ENCODE measurements around the gene SETD2. TPM values are rescaled to one million over a fixed set of nuclear protein-coding genes. Genes with fewer than 3 reads are reported as not detected.

SETD2 gene
- total RNA-seq, 2 experiments from 2014 or later = 87.3 to 87.4 TPM

- intact Hi-C loops (cut with DNase I, micrococcal nuclease) = loop anchor here in 1 of 2 experiments (5.0 kb wide), 1 partner anchor 64 kb away; no protein-coding TSS in a partner anchor
- no peak for TF ChIP-seq CTCF (IDR thresholded peaks at IDR 0.05)
- Histone ChIP-seq H3K27me3 (ENCODE audit: control insufficient read depth in 1 of 2, insufficient read depth in 2 of 2, low read length in 2 of 2) (no peaks in the 10 kb centered on the region), H3K36me3 (ENCODE audit: insufficient read depth, low read length) (peaks cover 8% of the 10 kb centered on the region), H3K4me3 (ENCODE audit: low read length) (no peak overlapping the region), H3K9me3 (ENCODE audit: control insufficient read depth in 1 of 2, insufficient read depth in 1 of 2, low read length in 2 of 2) (no peaks in the 10 kb centered on the region), H3K27ac (ENCODE audit: low read depth in 1 of 2, low read length in 2 of 2) (no peak overlapping the region), H3K4me1 (ENCODE audit: insufficient read depth, low read length) (no peaks in the 10 kb centered on the region)
- ATAC-seq (ENCODE audit: poor library complexity) (no peak), DNase-seq (no peak)
- no peak overlapping the region for H3K4me3 Mint-ChIP-seq
- CTCF ChIA-PET = no interaction called here
- H3K27me3 Mint-ChIP-seq = no peaks in the 10 kb centered on the region
- POLR2A ChIA-PET = no interaction called here
- peaks cover 8% of the 10 kb centered on the region for H3K36me3 Mint-ChIP-seq (ENCODE audit: low read depth)
- H3K27ac Mint-ChIP-seq = no peak overlapping the region
- H3K9me3 Mint-ChIP-seq = no peaks in the 10 kb centered on the region
- H3K4me1 Mint-ChIP-seq (ENCODE audit: low read depth) = no peaks in the 10 kb centered on the region
Observed at GRCh38 chr3:47176582-47176981, 12.7 kb upstream of the SETD2 start.

GRCh38 chr3:47163169-47164006 is 525 bp downstream of the SETD2 start:
- Histone ChIP-seq H3K27me3 (ENCODE audit: control insufficient read depth in 1 of 2, insufficient read depth in 2 of 2, low read length in 2 of 2) (no peaks in the 10 kb centered on the region), H3K9me3 (ENCODE audit: control insufficient read depth in 1 of 2, insufficient read depth in 1 of 2, low read length in 2 of 2) (no peaks in the 10 kb centered on the region), H3K4me1 (ENCODE audit: insufficient read depth, low read length) (peaks cover 48% of the 10 kb centered on the region), H3K4me3 (ENCODE audit: low read length) (peak overlapping the region; percentile 93), H3K36me3 (ENCODE audit: insufficient read depth, low read length) (no peaks in the 10 kb centered on the region), H3K27ac (ENCODE audit: low read depth in 1 of 2, low read length in 2 of 2) (peak overlapping the region; percentile 52 to 89)
- Mint-ChIP-seq H3K27me3 (no peaks in the 10 kb centered on the region), H3K4me3 (peak overlapping the region; percentile 99), H3K4me1 (ENCODE audit: low read depth) (peaks cover 62% of the 10 kb centered on the region), H3K9me3 (no peaks in the 10 kb centered on the region), H3K27ac (peak overlapping the region; percentile 96), H3K36me3 (ENCODE audit: low read depth) (peaks cover 29% of the 10 kb centered on the region)
- no peak for TF ChIP-seq CTCF (IDR thresholded peaks at IDR 0.05)
- peak; percentile 19 to 79 (median 44) for DNase-seq
- POLR2A ChIA-PET = interaction anchor here (0.7 to 3.2 kb wide), 22 partner anchors 11 to 618 kb away, joined by 3 to 23 read pairs (median 4); partner anchors contain the start of genes ALS2CL, KIF9, KLHL18 and NBEAL2
- CTCF ChIA-PET = interaction anchor here (0.7 to 2.8 kb wide), 14 partner anchors 11 to 312 kb away, joined by 3 to 12 read pairs (median 6); partner anchors contain the start of genes KIF9, KLHL18, PTPN23 and SCAP
- intact Hi-C loops (cut with DNase I, micrococcal nuclease) = loop anchor here (1.0 to 10.0 kb wide), 13 partner anchors 22 to 621 kb away; partner anchors contain the start of genes ALS2CL (in 1 of the 2), CCDC12 (in 1 of the 2), ELP6 (in 1 of the 2) and KIF9 (in 1 of the 2)
- peak; percentile 27 for ATAC-seq (ENCODE audit: poor library complexity)

- H3K27ac Mint-ChIP-seq = peak overlapping the region; percentile 96
- ATAC-seq (ENCODE audit: poor library complexity) (no peak), DNase-seq (no peak)
- H3K36me3 Mint-ChIP-seq (ENCODE audit: low read depth) = peaks cover 29% of the 10 kb centered on the region
- peak overlapping the region; percentile 99 for H3K4me3 Mint-ChIP-seq
- POLR2A ChIA-PET = interaction anchor here (1.3 to 3.2 kb wide), 5 partner anchors 10 to 218 kb away, joined by 5 to 23 read pairs (median 20); partner anchors contain the start of genes KIF9, KLHL18 and PTPN23
- no peak for TF ChIP-seq CTCF (IDR thresholded peaks at IDR 0.05)
- H3K27ac ChIP-seq (ENCODE audit: low read depth in 1 of 2, low read length in 2 of 2) = peak overlapping the region; percentile 3 to 89
- intact Hi-C loops (cut with DNase I, micrococcal nuclease) = loop anchor here (5.0 to 10.0 kb wide), 7 partner anchors 40 to 622 kb away; partner anchors contain the start of genes ALS2CL (in 1 of the 2), ELP6 (in 1 of the 2) and SMARCC1 (in 1 of the 2)
- peaks cover 48% of the 10 kb centered on the region for H3K4me1 ChIP-seq (ENCODE audit: insufficient read depth, low read length)
- no peaks in the 10 kb centered on the region for H3K9me3 Mint-ChIP-seq
- no peaks in the 10 kb centered on the region for H3K27me3 ChIP-seq (ENCODE audit: control insufficient read depth in 1 of 2, insufficient read depth in 2 of 2, low read length in 2 of 2)
- no peaks in the 10 kb centered on the region for H3K9me3 ChIP-seq (ENCODE audit: control insufficient read depth in 1 of 2, insufficient read depth in 1 of 2, low read length in 2 of 2)
- no peaks in the 10 kb centered on the region for H3K36me3 ChIP-seq (ENCODE audit: insufficient read depth, low read length)
- H3K4me3 ChIP-seq (ENCODE audit: low read length) = peak overlapping the region; percentile 93
- CTCF ChIA-PET = interaction anchor here (2.2 to 2.8 kb wide), 2 partner anchors 12 to 24 kb away, joined by 8 to 9 read pairs; no protein-coding TSS in a partner anchor
- peaks cover 68% of the 10 kb centered on the region for H3K4me1 Mint-ChIP-seq (ENCODE audit: low read depth)
- no peaks in the 10 kb centered on the region for H3K27me3 Mint-ChIP-seq
Observed at GRCh38 chr3:47162697-47163168, 1.2 kb downstream of the SETD2 start.

All from CD4-positive, alpha-beta T cell (primary cell).